ENCODE measurements around the gene TUBA4A. TPM values are rescaled to one million over a fixed set of nuclear protein-coding genes. Genes with fewer than 3 reads are reported as not detected.
"Not testable (repeated sequence)": the region's sequence is repeated elsewhere in the genome, so short reads cannot be mapped to it uniquely, and the experiment has no call there.

Gene TUBA4A
- total RNA-seq, 1 donor, result 11.9 TPM

DNA sequence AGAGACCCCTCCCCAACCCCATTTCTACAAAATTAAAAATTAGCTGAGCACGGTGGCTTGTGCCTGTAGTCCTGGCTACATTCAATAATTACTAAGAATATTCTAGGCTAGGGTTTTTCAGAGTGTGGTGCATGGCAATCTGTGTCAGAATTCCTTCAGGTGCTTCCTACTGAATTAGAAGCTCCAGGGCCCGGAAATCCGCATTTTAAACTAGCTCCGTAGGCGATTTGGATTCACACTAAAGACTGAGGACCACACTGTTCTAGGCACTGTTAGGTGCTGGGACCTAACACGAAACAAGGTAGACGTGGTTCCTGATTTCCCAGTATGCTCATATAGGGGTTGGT is 47.8 kb downstream of the TUBA4A start:
- H3K4me1 ChIP-seq (ENCODE audit: insufficient read depth, low read length), result peaks cover 18% of the 10 kb centered on the region
- peak overlapping the region; percentile 80 for H3K4me3 ChIP-seq (ENCODE audit: insufficient read depth, low read length)
- TF ChIP-seq, protein P1, sequence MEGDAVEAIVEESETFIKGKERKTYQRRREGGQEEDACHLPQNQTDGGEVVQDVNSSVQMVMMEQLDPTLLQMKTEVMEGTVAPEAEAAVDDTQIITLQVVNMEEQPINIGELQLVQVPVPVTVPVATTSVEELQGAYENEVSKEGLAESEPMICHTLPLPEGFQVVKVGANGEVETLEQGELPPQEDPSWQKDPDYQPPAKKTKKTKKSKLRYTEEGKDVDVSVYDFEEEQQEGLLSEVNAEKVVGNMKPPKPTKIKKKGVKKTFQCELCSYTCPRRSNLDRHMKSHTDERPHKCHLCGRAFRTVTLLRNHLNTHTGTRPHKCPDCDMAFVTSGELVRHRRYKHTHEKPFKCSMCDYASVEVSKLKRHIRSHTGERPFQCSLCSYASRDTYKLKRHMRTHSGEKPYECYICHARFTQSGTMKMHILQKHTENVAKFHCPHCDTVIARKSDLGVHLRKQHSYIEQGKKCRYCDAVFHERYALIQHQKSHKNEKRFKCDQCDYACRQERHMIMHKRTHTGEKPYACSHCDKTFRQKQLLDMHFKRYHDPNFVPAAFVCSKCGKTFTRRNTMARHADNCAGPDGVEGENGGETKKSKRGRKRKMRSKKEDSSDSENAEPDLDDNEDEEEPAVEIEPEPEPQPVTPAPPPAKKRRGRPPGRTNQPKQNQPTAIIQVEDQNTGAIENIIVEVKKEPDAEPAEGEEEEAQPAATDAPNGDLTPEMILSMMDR (IDR thresholded peaks at IDR 0.05; ENCODE audit: extremely low read depth, low read depth, low read length), result no peak
- peaks cover 3% of the 10 kb centered on the region for H3K79me2 ChIP-seq (ENCODE audit: insufficient read depth, low read length)
- peaks cover 28% of the 10 kb centered on the region for H3K36me3 ChIP-seq (ENCODE audit: insufficient read depth, low read length)
- H3K27ac ChIP-seq (ENCODE audit: low read depth, low read length), result peak overlapping the region; percentile 54
- H3K9me3 ChIP-seq (ENCODE audit: low read depth, low read length), result no peaks in the 10 kb centered on the region
- H4K20me1 ChIP-seq (ENCODE audit: insufficient read depth, low read length), result no peaks in the 10 kb centered on the region
- peak overlapping the region; percentile 100 for H3K4me2 ChIP-seq (ENCODE audit: insufficient read depth, low read length)
- no peak for DNase-seq (ENCODE audit: insufficient read length, low spot score, missing footprints)
- peak overlapping the region; percentile 95 for H2AFZ ChIP-seq (ENCODE audit: low read length)
- H3K27me3 ChIP-seq (ENCODE audit: insufficient read depth, low read length), result no peaks in the 10 kb centered on the region

DNA sequence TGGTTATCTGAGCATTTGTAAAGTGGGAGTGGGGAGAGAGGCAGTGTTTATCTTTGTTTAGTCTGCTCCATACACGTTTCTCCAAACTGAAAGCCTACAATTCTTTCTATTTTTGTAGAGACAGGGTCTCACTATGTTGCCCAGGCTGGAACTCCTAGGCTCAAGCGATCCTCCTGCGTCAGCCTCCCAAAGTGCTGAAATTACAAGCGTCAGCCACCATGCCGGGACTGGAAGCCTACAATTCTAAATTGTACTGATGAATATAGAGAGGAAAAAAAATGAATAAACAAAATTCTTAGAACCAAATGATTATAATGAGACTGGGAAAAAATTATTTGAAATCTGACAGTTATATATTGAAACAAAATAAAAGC is 48.6 kb downstream of the TUBA4A start:
- Histone ChIP-seq H3K79me2 (ENCODE audit: insufficient read depth, low read length) (peaks cover 3% of the 10 kb centered on the region), H2AFZ (ENCODE audit: low read length) (no peak overlapping the region), H3K4me2 (ENCODE audit: insufficient read depth, low read length) (no peak overlapping the region), H4K20me1 (ENCODE audit: insufficient read depth, low read length) (no peaks in the 10 kb centered on the region), H3K4me3 (ENCODE audit: insufficient read depth, low read length) (no peak overlapping the region), H3K27me3 (ENCODE audit: insufficient read depth, low read length) (no peaks in the 10 kb centered on the region), H3K36me3 (ENCODE audit: insufficient read depth, low read length) (peaks cover 20% of the 10 kb centered on the region), H3K9me3 (ENCODE audit: low read depth, low read length) (no peaks in the 10 kb centered on the region), H3K27ac (ENCODE audit: low read depth, low read length) (no peak overlapping the region), H3K4me1 (ENCODE audit: insufficient read depth, low read length) (peaks cover 18% of the 10 kb centered on the region)
- TF ChIP-seq, protein P1 (IDR thresholded peaks at IDR 0.05; ENCODE audit: extremely low read depth, low read depth, low read length), result no peak
- DNase-seq (ENCODE audit: insufficient read length, low spot score, missing footprints), result no peak

DNA sequence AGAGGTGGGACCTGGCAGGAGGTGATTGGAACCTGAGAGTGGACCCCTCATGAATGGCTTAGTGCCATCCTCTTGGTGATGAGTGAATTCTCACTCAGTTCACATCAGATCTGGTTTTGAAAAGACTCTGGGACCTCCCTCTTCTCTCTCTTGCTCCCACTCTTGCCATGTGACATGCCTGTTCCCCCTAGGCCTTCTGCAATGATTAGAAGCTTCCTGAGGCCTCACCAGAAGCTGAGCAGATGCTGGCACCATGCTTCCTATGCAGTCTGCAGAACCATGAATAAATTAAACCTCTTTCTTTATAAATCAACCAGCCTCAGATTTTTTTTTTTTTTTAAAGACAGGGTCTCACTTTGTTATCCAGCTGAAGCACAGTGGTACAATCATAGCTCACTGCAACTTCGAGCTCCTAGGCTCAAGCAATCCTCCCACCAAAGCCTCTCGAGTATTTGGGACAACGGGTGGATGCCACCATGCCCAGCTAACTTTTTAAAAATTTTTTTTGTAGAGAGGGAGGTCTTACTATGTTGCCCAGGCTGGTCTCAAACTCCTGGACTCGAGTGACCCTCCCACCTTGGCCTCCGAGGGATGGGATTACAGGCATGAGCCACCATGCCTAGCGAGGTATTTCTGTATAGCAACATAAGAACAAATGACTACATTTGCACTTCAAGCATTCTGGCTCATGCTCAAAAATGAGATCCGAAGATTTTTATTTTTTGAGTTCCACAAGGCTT is 49.1 kb downstream of the TUBA4A start:
- DNase-seq (ENCODE audit: insufficient read length, low spot score, missing footprints), result no peak
- no peak overlapping the region for H3K27ac ChIP-seq (ENCODE audit: low read depth, low read length)

DNA sequence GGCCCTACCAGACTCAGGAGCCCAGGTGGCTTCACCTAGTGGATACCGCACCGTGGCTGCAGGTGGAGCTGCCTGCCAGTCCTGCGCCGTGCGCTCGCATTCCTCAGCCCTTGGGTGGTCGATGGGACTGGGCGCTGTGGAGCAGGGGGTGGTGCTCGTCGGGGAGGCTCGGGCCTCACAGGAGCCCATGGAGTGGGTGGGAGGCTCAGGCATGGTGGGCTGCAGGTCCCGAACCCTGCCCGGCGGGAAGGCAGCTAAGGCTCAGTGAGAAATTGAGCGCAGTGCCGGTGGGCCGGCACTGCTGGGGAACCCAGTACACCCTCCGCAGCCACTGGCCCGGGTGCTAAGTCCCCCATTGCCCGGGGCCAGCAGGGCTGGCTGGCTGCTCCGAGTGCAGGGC is 52.4 kb downstream of the TUBA4A start:
- not testable (repeated sequence) for H3K9me3 ChIP-seq (ENCODE audit: low read depth, low read length); H3K4me1 ChIP-seq (ENCODE audit: insufficient read depth, low read length)

More for the DNA sequence above, 49.1 kb downstream of the TUBA4A start:
- TF ChIP-seq, protein P1 (IDR thresholded peaks at IDR 0.05; ENCODE audit: extremely low read depth, low read depth, low read length), result no peak
- no peaks in the 10 kb centered on the region for H3K27me3 ChIP-seq (ENCODE audit: insufficient read depth, low read length)
- no peak overlapping the region for H2AFZ ChIP-seq (ENCODE audit: low read length)
- H3K4me1 ChIP-seq (ENCODE audit: insufficient read depth, low read length), result peaks cover 18% of the 10 kb centered on the region
- H3K4me3 ChIP-seq (ENCODE audit: insufficient read depth, low read length), result no peak overlapping the region
- H3K79me2 ChIP-seq (ENCODE audit: insufficient read depth, low read length), result peaks cover 3% of the 10 kb centered on the region
- no peak overlapping the region for H3K4me2 ChIP-seq (ENCODE audit: insufficient read depth, low read length)
- H4K20me1 ChIP-seq (ENCODE audit: insufficient read depth, low read length), result no peaks in the 10 kb centered on the region
- H3K9me3 ChIP-seq (ENCODE audit: low read depth, low read length), result no peaks in the 10 kb centered on the region
- H3K36me3 ChIP-seq (ENCODE audit: insufficient read depth, low read length), result peaks cover 15% of the 10 kb centered on the region

DNA sequence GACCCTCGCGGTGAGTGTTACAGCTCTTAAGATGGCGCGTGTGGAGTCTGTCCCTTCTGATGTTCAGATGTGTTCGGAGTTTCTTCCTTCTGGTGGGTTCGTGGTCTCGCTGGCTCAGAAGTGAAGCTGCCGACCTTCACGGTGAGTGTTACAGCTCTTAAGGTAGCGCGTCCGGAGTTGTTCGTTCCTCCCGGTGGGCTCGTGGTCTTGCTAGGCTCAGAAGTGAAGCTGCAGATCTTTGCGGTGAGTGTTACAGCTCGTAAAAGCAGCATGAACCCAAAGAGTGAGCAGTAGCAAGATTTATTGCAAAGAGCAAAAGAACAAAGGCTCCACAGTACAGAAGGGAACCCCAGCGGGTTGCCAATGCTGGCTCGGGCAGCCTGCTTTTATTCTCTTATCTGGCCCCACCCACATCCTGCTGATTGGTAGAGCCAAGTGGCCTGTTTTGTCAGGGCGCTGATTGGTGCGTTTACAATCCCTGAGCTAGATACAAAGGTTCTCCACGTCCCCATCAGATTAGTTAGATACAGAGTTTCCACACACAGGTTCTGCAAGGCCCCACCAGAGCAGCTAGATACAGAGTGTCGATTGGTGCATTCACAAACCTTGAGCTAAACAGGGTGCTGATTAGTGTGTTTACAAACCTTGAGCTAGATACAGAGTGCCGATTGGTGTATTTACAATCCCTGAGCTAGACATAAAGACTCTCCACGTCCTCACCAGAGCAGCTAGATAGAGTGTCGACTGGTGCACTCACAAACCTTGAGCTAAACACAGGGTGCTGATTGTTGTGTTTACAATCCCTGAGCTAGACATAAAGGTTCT is 53.0 kb downstream of the TUBA4A start:
- not testable (repeated sequence) for H3K36me3 ChIP-seq (ENCODE audit: insufficient read depth, low read length); H3K79me2 ChIP-seq (ENCODE audit: insufficient read depth, low read length); H3K4me3 ChIP-seq (ENCODE audit: insufficient read depth, low read length); H3K4me2 ChIP-seq (ENCODE audit: insufficient read depth, low read length); H3K9me3 ChIP-seq (ENCODE audit: low read depth, low read length); H3K4me1 ChIP-seq (ENCODE audit: insufficient read depth, low read length); DNase-seq (ENCODE audit: insufficient read length, low spot score, missing footprints); H3K27ac ChIP-seq (ENCODE audit: low read depth, low read length); H4K20me1 ChIP-seq (ENCODE audit: insufficient read depth, low read length); H3K27me3 ChIP-seq (ENCODE audit: insufficient read depth, low read length); H2AFZ ChIP-seq (ENCODE audit: low read length)

More for the DNA sequence above, 52.4 kb downstream of the TUBA4A start:
- not testable (repeated sequence) for H3K4me2 ChIP-seq (ENCODE audit: insufficient read depth, low read length); H4K20me1 ChIP-seq (ENCODE audit: insufficient read depth, low read length); H3K4me3 ChIP-seq (ENCODE audit: insufficient read depth, low read length); H3K27me3 ChIP-seq (ENCODE audit: insufficient read depth, low read length); H2AFZ ChIP-seq (ENCODE audit: low read length); H3K36me3 ChIP-seq (ENCODE audit: insufficient read depth, low read length); H3K79me2 ChIP-seq (ENCODE audit: insufficient read depth, low read length); DNase-seq (ENCODE audit: insufficient read length, low spot score, missing footprints); H3K27ac ChIP-seq (ENCODE audit: low read depth, low read length)

All from osteoblast (primary cell).